SIG-M5 (cell line): Measurements from ENCODE around the gene TMEM179B.

ENCODE experiments used
- DNase-seq: peaks from one replicate; lab custom pipeline; 2025; lab: John Stamatoyannopoulos, UW

Gene TMEM179B

GRCh38 chr11:62832336-62833234 is 45.4 kb downstream of the TMEM179B start, which contains the start of gene TEX54:
TSS of gene TEX54 (minus strand) at chr11:62832841.
- no peak for DNase-seq

GRCh38 chr11:62835336-62835735 is 48.1 kb downstream of the TMEM179B start:
- no peak for DNase-seq

- DNase-seq: peak; percentile 80
These were observed 52.1 kb downstream of the TMEM179B start, which contains the start of gene WDR74 for GRCh38 chr11:62839050-62839945. TSS of gene WDR74 (minus strand) at chr11:62839590. CDS start at chr11:62839570, 20 bp downstream.
